Psoas muscle (tissue), 8 donors: ENCODE results near the gene WNT7A. TPM values are rescaled to one million over a fixed set of nuclear protein-coding genes. Genes with fewer than 3 reads are reported as not detected.

Experiments
- ATAC-seq, 4 donors: fragments of 200-7000 bp; cut with Tn5 transposase; one replicate each; pipeline ENCODE4 v1.9.1; 2020; ENCODE audit warnings: moderate library complexity in 3 of 4, mild to moderate bottlenecking in 2 of 4
- DNase-seq, 2 donors: peaks; one replicate each; pipeline ENCODE4 v3.0.0-alpha.2; 2020
- H3K27ac ChIP-seq: fragments of 200-600 bp; one replicate; pipeline ENCODE4 v1.8.0; 2022
- H3K27me3 ChIP-seq, 3 donors: fragments of 200-600 bp in 1 of 3; one replicate each; pipeline versions ENCODE4 v1.6.1 to v1.8.0; 2013 to 2022; ENCODE audit warnings: low read length in 2 of 3, mild to moderate bottlenecking in 2 of 3, moderate library complexity in 1 of 3; ENCODE audit not compliant: insufficient read depth in 3 of 3
- H3K36me3 ChIP-seq, 2 donors: fragments of 200-600 bp in 1 of 2; one replicate each; pipeline versions ENCODE4 v1.6.1 to v1.8.0; 2013 to 2022; ENCODE audit warnings: low read depth in 1 of 2, mild to moderate bottlenecking in 1 of 2, moderate library complexity in 1 of 2; ENCODE audit not compliant: insufficient read depth in 1 of 2
- H3K4me1 ChIP-seq: fragments of 200-600 bp; one replicate; pipeline ENCODE4 v1.8.0; 2022
- H3K4me3 ChIP-seq: fragments of 200-600 bp; one replicate; pipeline ENCODE4 v1.8.0; 2022; ENCODE audit warnings: mild to moderate bottlenecking
- H3K9me3 ChIP-seq: fragments of 200-600 bp; one replicate; pipeline ENCODE4 v1.8.0; 2022
- CTCF ChIP-seq: fragments of 200-600 bp; IDR thresholded peaks from one replicate; pipeline ENCODE4 v1.8.0; 2022; ENCODE audit warnings: antibody characterized with exemption
- WGBS, 3 donors: extraction: QIAGEN DNeasy Blood & Tissue Kit; methylation state at CpG; one replicate each; pipeline versions ENCODE4 v1.1.6 to v1.1.7; 2013; 5-methylcytosine and 5-hydroxymethylcytosine counted together
- intact Hi-C, 2 donors: fragments of 100-400 bp; cut with DNase I; formaldehyde crosslinking; loops; one replicate each; pipeline versions ENCODE4 v1.11.0 to v1.14.2; 2022
- polyA plus RNA-seq, 3 donors: library from polyadenylated mRNA; stranded (reverse); fragments of 200-250 nt; gene quantifications; one replicate each; pipeline ENCODE4 v1.2.3, GENCODE V29; 2013
- total RNA-seq, 4 donors: library from RNA; stranded (reverse); fragmentation: NEBNext Ultra II Directional in 2 of 4; extraction: Animal tissue kit (Norgen Biotek cat#: 25700) in 2 of 4; gene quantifications; one replicate each; pipeline versions ENCODE4 v1.2.1 to v1.2.4, GENCODE V29; 2021 to 2023
- donor health status: healthy with polysubstance abuse.
- donor health status: DM: no; HTN: no; CAD: no; lungs with moderate emphysema.
- donor health status: Bipolar disorder and iron deficiency.
- donor health status: healthy.
- donor health status: DM: yes; HTN: yes; CAD: no.
- donor health status: DM: no; HTN: no; CAD: no.
- donor health status: DM: no; HTN: no; CAD: no.
- donor health status: DM: yes; HTN: yes; CAD: no.

The WNT7A gene
- total and polyA plus RNA-seq, 7 donors: 0.04 TPM; not detected in 6

- no peak for TF ChIP-seq CTCF
- WGBS, 3 donors: 81 to 86% (median 83%) methylated on average over 5 to 6 of the region's 6 CpGs
- peaks cover 0 to 10% (median 0%) of the 10 kb centered on the region in 3 donors for H3K27me3 ChIP-seq
- no peak for DNase-seq
- no peaks in the 10 kb centered on the region for H3K4me1 ChIP-seq
- H3K9me3 ChIP-seq: peaks cover 2% of the 10 kb centered on the region
- H3K36me3 ChIP-seq: no peaks in the 10 kb centered on the region
- H3K27ac ChIP-seq: no peak overlapping the region
- no peak for ATAC-seq
- intact Hi-C loops: no loop called here
- no peak overlapping the region for H3K4me3 ChIP-seq
These were observed 112.8 kb downstream of the WNT7A start for GRCh38 chr3:13767030-13767429.

Other genes with a start within 250 kb of the WNT7A start
- 10 to 100 TPM; 18.5 to 26.8 (median 19.5) TPM for gene CHCHD4, start 244.8 kb upstream of the WNT7A start, total RNA-seq
- 10 to 100 TPM; 29.5 to 55.4 (median 38.0) TPM for gene CHCHD4, start 244.8 kb upstream of the WNT7A start, polyA plus RNA-seq
- gene TMEM43, start 245.0 kb upstream of the WNT7A start, total RNA-seq: 100 to 1,000 TPM in 1 of 4 donors, 10 to 100 TPM in 3; 28.2 to 107 (median 34.2) TPM
- gene TMEM43, start 245.0 kb upstream of the WNT7A start, polyA plus RNA-seq: 10 to 100 TPM; 41.5 to 79.0 (median 48.5) TPM